ENCODE data around the gene CBLB.

GRCh38 chr3:105891101-105891500, 22.3 kb upstream of the CBLB start:
- TF ChIP-seq CTCF (IDR thresholded peaks at IDR 0.05) = no peak
- TF ChIP-seq POLR2AphosphoS5 (IDR thresholded peaks at IDR 0.05; ENCODE audit: low read depth, low read length) = no peak
- TF ChIP-seq SIN3A (IDR thresholded peaks at IDR 0.05; ENCODE audit: borderline replicate concordance, insufficient read depth, low read depth, low read length) = no peak
